ENCODE measurements around the gene CUL7. TPM values are rescaled to one million over a fixed set of nuclear protein-coding genes. Genes with fewer than 3 reads are reported as not detected.

Gene CUL7
- total RNA-seq, 1 experiment from 2014 or later, result 23.5 TPM

GRCh38 chr6:43081043-43081442, 27.4 kb upstream of the CUL7 start:
- Histone ChIP-seq H3K79me2 (ENCODE audit: insufficient read depth, low read length) (peaks cover 29% of the 10 kb centered on the region; the same call in 1 of the 2 replicates), H2AFZ (ENCODE audit: low read length) (no peak overlapping the region), H3K79me1 (ENCODE audit: insufficient read depth, low read depth, low read length, poor library complexity, severe bottlenecking) (peaks cover 11% of the 10 kb centered on the region), H3K9me3 (ENCODE audit: control insufficient read depth, low read depth, low read length) (no peaks in the 10 kb centered on the region), H2BK12ac (ENCODE audit: insufficient read length, low read depth, low read length) (no peak overlapping the region), H4K91ac (ENCODE audit: insufficient read length, low read depth, low read length) (no peak overlapping the region), H3T11ph (ENCODE audit: low read length) (no peak overlapping the region), H3K23me2 (ENCODE audit: insufficient read length, low read depth, low read length, poor library complexity, severe bottlenecking) (peaks cover 10% of the 10 kb centered on the region), H2AK5ac (ENCODE audit: insufficient read length, low read length) (no peak overlapping the region), H3K4ac (ENCODE audit: low read depth, low read length) (no peak overlapping the region), H3K23ac (ENCODE audit: insufficient read length, low read depth, low read length) (no peak overlapping the region), H2BK5ac (ENCODE audit: insufficient read length, low read length) (no peak overlapping the region), H3K9ac (ENCODE audit: extremely low read depth, insufficient read length, low read length) (no peak overlapping the region), H4K5ac (ENCODE audit: insufficient read length, low read depth, low read length) (no peak overlapping the region), H2BK20ac (ENCODE audit: low read depth, low read length, poor library complexity, severe bottlenecking) (no peak overlapping the region), H3K14ac (ENCODE audit: insufficient read depth, low read length) (no peak overlapping the region), H4K8ac (replicated peaks; ENCODE audit: insufficient read length, low read depth, low read length) (no peak overlapping the region), H3K56ac (ENCODE audit: insufficient read length, low read depth, low read length) (no peak overlapping the region), H3K27me3 (ENCODE audit: insufficient read depth, low read length) (no peaks in the 10 kb centered on the region), H4K20me1 (ENCODE audit: control insufficient read depth, insufficient read depth, insufficient read length) (no peaks in the 10 kb centered on the region), H3K18ac (ENCODE audit: insufficient read length, low read depth, low read length) (no peak overlapping the region), H3K27ac (ENCODE audit: insufficient read length, low read depth, low read length) (no peak overlapping the region), H3K4me2 (ENCODE audit: insufficient read depth, insufficient read length, low read length) (no peak overlapping the region), H2BK15ac (ENCODE audit: low read depth, low read length) (no peak overlapping the region), H2BK120ac (ENCODE audit: low read depth, low read length, poor library complexity, severe bottlenecking) (no peak overlapping the region), H3K4me1 (ENCODE audit: insufficient read depth, low read length) (peaks cover 7% of the 10 kb centered on the region; the same call in 1 of the 2 replicates)
- no CpG with 5 or more reads among the region's 4 CpGs for WGBS (ENCODE audit: extremely low coverage, insufficient read length, low lambda C conversion rate)
- peaks cover 33 to 36% of the 10 kb centered on the region in 2 experiments for H3K4me1 Mint-ChIP-seq
- no peaks in the 10 kb centered on the region for H3K9me3 Mint-ChIP-seq
- H3K27me3 Mint-ChIP-seq (ENCODE audit: low read depth), result no peaks in the 10 kb centered on the region
- no peak overlapping the region for H3K4me3 Mint-ChIP-seq
- no peak for TF ChIP-seq CTCF (conservative IDR thresholded peaks at IDR 0.05)
- H3K27ac Mint-ChIP-seq, result peak overlapping the region in 1 of 3 experiments; percentile 6; a peak in 2 of 7 replicates
- DNase-seq, result no peak
- peaks cover 3 to 9% (median 4%) of the 10 kb centered on the region in 3 experiments; a peak in 5 of 7 replicates for H3K36me3 Mint-ChIP-seq (ENCODE audit: insufficient read depth in 1 of 3, low read depth in 3 of 3)

All from H9 (cell line).